Suppressor macrophage treated with lipopolysaccharide for 1 hour (primary cell): ENCODE data around the gene MCF2L2.
"Not testable (repeated sequence)": the region's sequence is repeated elsewhere in the genome, so short reads cannot be mapped to it uniquely, and the experiment has no call there.

Source experiments
- DNase-seq, 3 donors: peaks; one replicate each; pipeline ENCODE4 v3.0.0-alpha.2; 2020 to 2022

MCF2L2 gene

DNA sequence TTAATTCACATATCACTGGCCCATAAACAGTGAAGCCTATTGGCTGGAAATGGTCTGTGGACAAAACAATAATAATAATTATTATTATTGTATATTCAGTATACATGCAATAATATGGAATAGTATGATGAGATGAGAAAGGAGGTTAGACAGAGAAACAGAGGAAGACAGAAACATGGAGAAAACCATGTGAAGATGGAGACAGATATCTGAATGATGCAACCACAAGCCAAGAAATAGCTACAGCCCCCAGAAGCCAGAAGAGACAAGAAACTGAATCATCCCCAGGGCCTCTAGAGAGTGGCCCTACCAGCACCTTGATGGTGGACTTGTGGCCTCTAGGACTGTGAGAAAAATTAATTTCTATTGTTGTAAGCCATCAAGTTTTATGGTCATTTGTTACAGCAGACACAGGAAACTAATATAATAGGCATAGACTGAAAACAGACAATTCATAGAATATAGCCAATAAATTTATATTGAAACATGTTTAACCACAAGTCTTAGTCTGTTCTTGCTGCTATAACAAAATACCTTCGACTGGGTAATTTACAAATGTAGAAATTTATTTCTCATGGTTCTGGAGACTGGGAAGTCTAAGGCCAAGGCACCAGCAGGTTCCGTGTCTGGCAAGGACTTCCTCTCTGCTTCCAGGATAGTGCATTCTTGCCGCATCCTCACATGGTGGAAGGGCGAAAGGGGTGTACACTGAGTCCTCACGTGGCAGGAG, 31.6 kb downstream of the MCF2L2 start:
- no peak for DNase-seq

DNA sequence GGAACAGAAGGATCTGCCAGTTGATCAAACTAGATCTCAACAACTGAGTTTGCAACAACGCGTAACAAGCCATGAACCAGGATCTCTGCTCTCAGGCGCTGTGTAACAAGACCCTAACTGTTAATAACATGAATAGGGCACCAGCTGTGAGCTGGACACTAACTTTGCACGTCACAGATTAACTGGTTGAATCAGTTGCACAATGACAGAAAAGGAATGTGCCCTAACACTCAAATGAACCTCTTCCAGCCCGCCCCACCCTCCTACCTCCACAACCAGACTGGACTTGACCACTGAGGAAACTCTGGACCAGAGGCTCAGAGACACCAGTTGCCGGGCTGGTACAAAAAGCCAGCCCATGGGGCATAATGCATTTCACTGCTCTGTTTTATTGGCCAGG, 34.3 kb downstream of the MCF2L2 start:
- DNase-seq = no peak

DNA sequence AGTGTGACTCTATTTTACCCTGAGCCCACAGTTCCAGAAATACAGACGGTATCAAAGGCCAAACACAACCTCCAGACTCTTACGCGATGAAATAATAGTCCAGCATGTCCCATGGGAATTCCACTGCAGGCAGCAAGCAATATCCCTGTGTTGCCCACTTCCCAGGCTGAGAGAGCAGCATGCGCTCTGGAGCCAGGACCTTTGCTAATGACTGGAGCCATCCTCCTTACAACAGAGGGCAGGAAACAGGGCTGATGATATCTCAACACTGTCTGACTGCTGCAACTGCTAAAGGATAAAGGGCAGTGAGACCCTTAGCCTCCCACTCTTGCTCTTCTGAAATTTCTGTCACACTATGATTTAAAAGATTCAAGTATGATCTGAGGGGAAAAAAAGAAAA, 34.8 kb downstream of the MCF2L2 start:
- no peak for DNase-seq

DNA sequence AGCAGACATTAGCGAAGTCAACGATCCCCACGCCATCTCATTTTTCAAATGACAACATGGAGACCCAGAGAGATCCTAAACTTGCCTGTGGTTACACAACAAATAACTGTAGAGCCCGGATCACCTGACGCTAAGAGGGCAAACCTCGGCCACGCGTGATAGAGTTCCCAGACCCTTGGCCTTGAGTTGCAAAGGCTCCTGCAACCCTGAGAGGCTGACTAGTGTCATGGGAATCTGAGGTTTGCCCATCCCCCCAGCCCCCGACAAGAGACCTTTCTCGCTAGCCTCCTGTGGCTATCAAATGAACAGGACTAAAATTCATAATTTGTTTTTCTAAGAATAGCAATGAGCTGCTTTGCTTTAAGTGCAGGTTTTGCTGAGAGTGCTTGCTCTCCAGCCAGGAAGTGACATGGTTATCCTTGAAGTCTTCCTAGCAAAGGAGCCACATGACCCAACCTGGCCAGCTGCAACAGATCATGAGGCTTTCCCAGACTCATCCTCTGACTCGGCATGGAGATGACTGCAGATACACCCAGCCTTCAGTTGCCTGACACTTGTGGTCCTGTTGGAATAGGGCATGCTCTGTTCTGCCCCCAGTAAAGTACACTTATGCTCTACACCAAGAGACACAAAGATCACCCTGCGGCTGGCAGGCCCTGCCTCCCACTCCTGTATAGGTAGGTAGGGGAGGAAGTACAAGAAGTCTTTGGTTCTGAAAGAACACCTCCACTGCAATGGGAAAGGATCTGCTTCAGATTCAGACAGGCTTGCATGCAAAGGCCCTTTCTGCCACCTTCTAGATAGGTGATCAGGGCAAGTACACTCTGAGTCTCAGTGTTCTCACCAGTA, 36.0 kb downstream of the MCF2L2 start:
- no peak for DNase-seq

DNA sequence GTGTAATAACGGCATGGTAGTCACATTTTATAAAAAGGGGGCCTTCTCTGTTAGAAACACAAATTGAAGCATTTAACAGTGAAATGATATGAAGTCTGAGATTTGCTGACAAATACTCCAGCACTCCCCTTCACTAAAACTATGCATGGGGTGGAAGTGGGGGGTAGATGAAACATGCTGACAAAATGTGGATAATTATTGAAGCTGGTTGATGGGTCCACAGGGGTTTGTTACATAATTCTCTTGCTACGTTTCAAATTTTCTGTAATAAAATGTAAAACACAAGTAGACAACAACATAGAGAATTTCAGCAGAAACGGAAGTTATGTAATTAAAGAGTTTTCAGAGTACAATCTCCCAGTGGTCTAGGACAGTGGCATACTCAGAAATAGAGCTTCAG, 37.0 kb downstream of the MCF2L2 start:
- DNase-seq = no peak

DNA sequence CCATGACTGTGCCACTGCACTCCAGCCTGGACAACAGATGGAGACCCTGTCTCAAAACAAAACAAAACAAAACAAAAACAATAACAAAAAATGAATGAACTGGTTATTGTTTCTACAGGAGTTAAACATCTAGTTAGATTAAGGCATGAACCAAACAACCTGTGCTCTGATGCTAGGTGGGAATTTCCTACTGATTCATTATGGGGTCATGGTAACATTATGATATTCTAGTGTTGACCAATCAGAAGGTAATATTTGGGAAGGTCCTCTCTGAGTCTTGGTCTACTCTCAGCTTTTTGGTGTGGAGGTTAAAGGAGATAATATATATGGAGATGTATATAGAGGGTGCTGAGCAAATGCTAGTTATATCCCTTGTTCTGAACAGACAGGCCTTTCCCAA, 37.6 kb downstream of the MCF2L2 start:
- peak in 1 of 3 donors; percentile 41 for DNase-seq

DNA sequence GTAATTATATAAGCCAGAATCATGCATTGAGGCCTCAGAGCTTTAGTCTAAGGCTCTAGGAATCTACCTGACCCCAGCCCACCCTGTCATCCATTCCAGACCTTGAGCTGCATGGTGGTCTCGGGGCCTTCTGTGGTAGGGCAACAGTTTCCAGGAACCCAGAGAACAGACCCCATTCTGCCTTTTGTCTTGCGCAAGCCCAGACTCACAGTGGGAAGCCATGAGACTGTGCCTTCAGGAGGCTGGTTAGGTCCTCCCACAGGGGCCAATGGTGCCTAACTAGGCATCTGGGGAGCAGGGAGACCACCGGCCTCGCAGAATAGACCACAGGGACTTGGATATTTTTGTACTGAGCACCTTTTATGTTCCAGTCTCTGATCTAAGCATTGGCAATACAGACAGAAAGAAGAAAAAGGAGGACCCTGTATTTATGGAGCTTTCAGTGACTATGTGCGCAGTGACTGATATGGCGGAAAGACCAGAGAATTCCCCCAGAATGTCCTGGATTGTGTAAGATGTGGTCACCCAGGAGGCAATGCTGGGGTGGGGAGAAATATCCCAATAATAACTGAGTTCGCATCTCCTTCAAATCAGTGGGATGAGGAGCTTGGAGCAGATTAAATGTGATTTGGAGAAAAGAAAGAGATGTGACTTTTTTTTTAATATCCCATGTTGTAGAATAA, 40.1 kb downstream of the MCF2L2 start:
- peak; percentile 46 to 60 (median 54) for DNase-seq

GRCh38 chr3:183387797-183388196, 40.6 kb downstream of the MCF2L2 start:
- DNase-seq = no peak

- no peak for DNase-seq
Observed at GRCh38 chr3:183386651-183387050, 41.8 kb downstream of the MCF2L2 start.

GRCh38 chr3:183385698-183386613, 42.5 kb downstream of the MCF2L2 start:
- DNase-seq = peak; percentile 85 to 93 (median 88)

GRCh38 chr3:183381673-183382072, 46.7 kb downstream of the MCF2L2 start:
- DNase-seq = peak; percentile 65 to 97 (median 94)

GRCh38 chr3:183381179-183381578, 47.2 kb downstream of the MCF2L2 start:
- DNase-seq = peak; percentile 87 to 95 (median 92)

- DNase-seq = no peak
Observed at GRCh38 chr3:183378951-183379350, 49.5 kb downstream of the MCF2L2 start.

DNA sequence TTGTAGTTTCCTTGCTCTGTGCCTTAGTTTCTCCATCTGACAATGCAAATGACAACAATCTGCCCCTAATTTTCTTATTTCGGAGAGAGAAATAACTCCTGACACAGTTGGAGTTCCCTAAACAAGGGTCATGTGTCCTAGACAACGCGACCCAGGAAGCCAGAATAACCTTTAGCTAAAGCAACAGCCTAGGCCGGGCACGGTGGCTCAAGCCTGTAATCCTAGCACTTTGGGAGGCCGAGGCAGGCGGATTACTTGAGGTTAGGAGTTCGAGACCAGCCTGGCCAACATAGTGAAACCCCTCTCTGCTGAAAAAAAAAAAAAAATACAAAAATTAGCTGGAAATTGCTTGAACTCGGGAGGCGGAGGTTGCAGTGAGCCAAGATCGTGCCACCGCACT, 49.9 kb downstream of the MCF2L2 start:
- DNase-seq = no peak

- DNase-seq = no peak
Observed at GRCh38 chr3:183378008-183378407, 50.4 kb downstream of the MCF2L2 start.

DNA sequence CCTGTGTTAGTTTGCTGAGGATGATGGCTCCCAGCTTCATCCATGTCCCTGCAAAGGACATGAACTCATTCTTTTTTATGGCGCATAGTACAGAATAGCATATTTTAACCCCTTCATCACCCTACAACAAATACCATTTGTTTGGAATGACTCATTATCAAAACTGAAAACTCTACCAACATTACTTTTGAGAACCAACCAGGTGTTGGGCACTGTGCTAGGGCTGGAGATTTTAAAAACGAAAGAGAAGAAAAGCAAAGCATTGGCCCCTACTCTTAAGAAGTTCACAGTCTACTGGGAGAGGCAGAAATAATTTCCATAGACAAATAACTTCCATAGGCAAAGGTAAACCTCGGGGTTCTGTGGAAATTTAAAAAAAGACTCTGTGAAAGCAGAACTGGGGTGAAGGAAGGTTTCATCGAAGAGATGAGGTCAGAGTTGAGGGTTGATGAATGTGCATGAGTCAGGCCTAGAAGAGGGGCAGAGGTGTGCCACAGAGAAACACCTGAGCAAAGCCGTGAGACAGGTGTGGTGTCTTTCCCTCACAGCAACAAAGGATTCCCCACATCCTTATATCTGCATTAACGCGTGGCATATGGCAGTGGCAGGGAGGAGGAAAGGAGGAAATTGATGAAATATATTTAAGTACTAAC, 51.0 kb downstream of the MCF2L2 start:
- DNase-seq = peak; percentile 34 to 67 (median 41)

GRCh38 chr3:183375787-183376186, 52.6 kb downstream of the MCF2L2 start:
- DNase-seq = peak; percentile 90 to 96 (median 93)

GRCh38 chr3:183375337-183375736, 53.1 kb downstream of the MCF2L2 start:
- DNase-seq = no peak

- no peak for DNase-seq
Observed at GRCh38 chr3:183372911-183373310, 55.5 kb downstream of the MCF2L2 start.

GRCh38 chr3:183371600-183371968, 56.8 kb downstream of the MCF2L2 start:
- DNase-seq = not testable (repeated sequence)

DNA sequence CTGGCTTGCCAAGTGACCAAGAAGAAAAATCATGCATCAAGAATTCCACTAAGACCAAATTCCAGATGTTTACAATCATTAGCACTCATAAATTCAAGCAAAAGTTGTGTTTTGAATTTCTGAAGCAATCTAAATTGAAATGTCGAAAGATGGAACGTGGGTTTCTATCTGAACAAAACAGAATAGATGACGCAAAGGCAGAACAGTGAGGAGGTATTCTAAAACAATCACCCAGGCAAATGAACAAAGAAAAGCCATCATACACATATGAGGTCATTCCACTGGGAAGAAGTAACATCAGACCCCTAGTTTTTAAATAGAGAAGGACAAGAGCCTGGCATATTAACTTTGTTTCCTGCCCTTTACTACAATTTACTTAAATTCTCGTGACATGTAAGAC, 58.0 kb downstream of the MCF2L2 start:
- peak in 2 of 3 donors; percentile 55 to 57 for DNase-seq

DNA sequence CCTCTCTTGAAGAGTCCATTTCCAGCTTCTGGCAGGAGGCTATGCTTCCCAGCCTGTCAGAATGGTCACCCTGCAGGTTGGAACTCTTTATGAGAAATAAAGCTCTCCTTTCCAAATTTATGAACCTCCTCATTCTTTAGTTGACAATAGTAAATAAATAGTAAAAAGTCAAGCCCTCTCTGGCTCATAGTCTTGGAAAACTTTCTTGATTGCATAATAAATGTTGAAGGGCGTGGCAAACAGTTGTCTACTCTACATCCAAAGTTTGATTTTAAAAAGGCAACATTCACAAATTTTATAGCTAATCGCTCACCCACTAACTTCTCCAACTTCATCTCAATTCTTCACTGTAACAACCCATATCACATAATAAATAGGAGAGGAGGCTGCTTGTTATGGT, 58.8 kb downstream of the MCF2L2 start:
- DNase-seq = peak in 1 of 3 donors; percentile 51
